ENCODE data around the gene KLRC4.

KLRC4 gene

GRCh38 chr12:10366875-10367274 lies 42.7 kb downstream of the KLRC4 start:
- no peak for DNase-seq

- peak; percentile 60 for DNase-seq
Observed at GRCh38 chr12:10365696-10366405, 43.7 kb downstream of the KLRC4 start.

GRCh38 chr12:10364815-10365622 lies 44.5 kb downstream of the KLRC4 start:
- peak; percentile 94 for DNase-seq

- DNase-seq: peak; percentile 43
Observed at GRCh38 chr12:10363914-10364814, 45.4 kb downstream of the KLRC4 start.

GRCh38 chr12:10363658-10363913 lies 46.0 kb downstream of the KLRC4 start:
- no peak for DNase-seq

- DNase-seq: no peak
Observed at GRCh38 chr12:10362828-10363657, 46.5 kb downstream of the KLRC4 start.

- DNase-seq: no peak
Observed at GRCh38 chr12:10362325-10362724, 47.2 kb downstream of the KLRC4 start.

- DNase-seq: peak; percentile 67
Observed at GRCh38 chr12:10361622-10362021, 47.9 kb downstream of the KLRC4 start.

GRCh38 chr12:10361084-10361483 lies 48.5 kb downstream of the KLRC4 start:
- peak; percentile 67 for DNase-seq

GRCh38 chr12:10358969-10359368 lies 50.6 kb downstream of the KLRC4 start:
- no peak for DNase-seq

GRCh38 chr12:10358131-10358530 lies 51.4 kb downstream of the KLRC4 start:
- DNase-seq: no peak
